GM23248 (cell line): Measurements from ENCODE around the gene WIPF2. TPM values are rescaled to one million over a fixed set of nuclear protein-coding genes. Genes with fewer than 3 reads are reported as not detected.

Source experiments
- DNase-seq: peaks from one replicate; pipeline ENCODE4 v3.0.0-alpha.2; 2015
- H2AFZ ChIP-seq: fragments of 200-600 bp; sonication (generic); 2 replicates; pipeline ENCODE4 v1.6.1; 2016; ENCODE audit warnings: antibody characterized with exemption
- H3F3A ChIP-seq: fragments of 200-600 bp; sonication (generic); 2 replicates; pipeline ENCODE4 v1.6.1; 2016; ENCODE audit warnings: mild to moderate bottlenecking, antibody characterized with exemption, mixed run types; ENCODE audit not compliant: insufficient read depth
- H3K27ac ChIP-seq: fragments of 200-600 bp; sonication (generic); 2 replicates; pipeline ENCODE4 v1.5.1; 2016; ENCODE audit warnings: mild to moderate bottlenecking
- H3K27me3 ChIP-seq: fragments of 200-600 bp; sonication (generic); replicated peaks from 2 replicates; pipeline ENCODE4 v1.6.1; 2016; ENCODE audit warnings: mild to moderate bottlenecking; ENCODE audit not compliant: insufficient read depth
- H3K36me3 ChIP-seq: fragments of 200-600 bp; sonication (generic); 2 replicates; pipeline ENCODE4 v1.6.1; 2016; ENCODE audit warnings: low read depth, mild to moderate bottlenecking
- H3K4me1 ChIP-seq: fragments of 200-600 bp; sonication (generic); 2 replicates; pipeline ENCODE4 v1.6.1; 2016; ENCODE audit warnings: mild to moderate bottlenecking; ENCODE audit not compliant: insufficient read depth
- H3K4me2 ChIP-seq: fragments of 200-600 bp; sonication (generic); one replicate; pipeline ENCODE4 v1.6.1; 2016; ENCODE audit warnings: mild to moderate bottlenecking; ENCODE audit not compliant: unreplicated experiment
- H3K4me3 ChIP-seq: fragments of 200-600 bp; sonication (generic); 2 replicates; pipeline ENCODE4 v1.5.1; 2016; ENCODE audit warnings: mild to moderate bottlenecking
- H3K79me2 ChIP-seq: fragments of 200-600 bp; sonication (generic); 2 replicates; pipeline ENCODE4 v1.6.1; 2016; ENCODE audit warnings: mild to moderate bottlenecking; ENCODE audit not compliant: insufficient read depth
- H3K9ac ChIP-seq: fragments of 200-600 bp; sonication (generic); 2 replicates; pipeline ENCODE4 v1.6.1; 2016; ENCODE audit warnings: mild to moderate bottlenecking
- H3K9me2 ChIP-seq: fragments of 200-600 bp; sonication (generic); 2 replicates; pipeline ENCODE4 v1.6.1; 2016; ENCODE audit warnings: mixed run types, mild to moderate bottlenecking, moderate library complexity; ENCODE audit not compliant: insufficient read depth
- H3K9me3 ChIP-seq: fragments of 200-600 bp; sonication (generic); one replicate; pipeline ENCODE4 v1.6.1; 2017; ENCODE audit warnings: low read depth
- H4K20me1 ChIP-seq: fragments of 200-600 bp; sonication (generic); 2 replicates; pipeline ENCODE4 v1.6.0; 2016; ENCODE audit not compliant: insufficient read depth
- EZH2 ChIP-seq: fragments of 200-600 bp; sonication (generic); IDR thresholded peaks from 2 replicates; pipeline ENCODE4 v1.6.1; 2018; ENCODE audit warnings: antibody characterized with exemption, mild to moderate bottlenecking; ENCODE audit not compliant: insufficient read depth, poor library complexity, severe bottlenecking
- EZH2phosphoT487 ChIP-seq: fragments of 200-600 bp; sonication (generic); IDR thresholded peaks from 2 replicates; pipeline ENCODE4 v1.6.1; 2018; ENCODE audit warnings: antibody characterized with exemption, moderate library complexity, mild to moderate bottlenecking, low read depth; ENCODE audit not compliant: insufficient read depth
- WGBS, 2 experiments: methylation state at CpG; one replicate each; pipeline ENCODE4 v1.1.6; 2015 to 2017; ENCODE audit warnings: low lambda C conversion rate in 2 of 2, low coverage in 1 of 2; ENCODE audit errors: missing lambda C conversion rate in 2 of 2; 5-methylcytosine and 5-hydroxymethylcytosine counted together
- in situ Hi-C: fragments of 300-500 bp; cut with MboI; formaldehyde crosslinking; loops from 2 replicates; pipeline ENCODE4 v1.15.0; 2020
- polyA plus RNA-seq: library from polyadenylated mRNA; unstranded; fragments of >200 nt; fragmentation: Nextera tagmentation; extraction: Ambion mirVana; gene quantifications from 2 replicates; pipeline ENCODE4 v1.2.1, GENCODE V29; 2016
- total RNA-seq: library from RNA; depleted of rRNA; stranded (reverse); fragments of >200 nt; shearing (Covaris generic); gene quantifications from 2 replicates; pipeline ENCODE4 v1.2.3, GENCODE V29; 2014

WIPF2 gene
- total and polyA plus RNA-seq, 2 experiments from 2014 or later = 5.9 to 20.5 TPM

- H2AFZ ChIP-seq = peak within 1 kb of the TSS; percentile 54
- H3K9ac ChIP-seq = peak within 1 kb of the TSS; percentile 57
- DNase-seq = peak; percentile 84
- in situ Hi-C loops = no loop called here
- H3K27ac ChIP-seq = no peak within 1 kb of the TSS
- peak within 1 kb of the TSS; percentile 72 for H3K4me3 ChIP-seq
- 3 to 5% methylated on average over 24 to 31 of the region's 57 CpGs for WGBS, 2 experiments
- TF ChIP-seq EZH2phosphoT487 (no peak), EZH2 (no peak)
- H4K20me1 ChIP-seq = no peaks in the 10 kb centered on the region
- no peaks in the 10 kb centered on the region for H3K9me2 ChIP-seq
- H3K4me2 ChIP-seq = peak within 1 kb of the TSS; percentile 84
- H3K27me3 ChIP-seq = no peaks in the 10 kb centered on the region
- H3K9me3 ChIP-seq = no peaks in the 10 kb centered on the region
- H3K36me3 ChIP-seq = peaks cover 5% of the 10 kb centered on the region; the same call in 1 of the 2 replicates
- H3F3A ChIP-seq = peaks cover 24% of the 10 kb centered on the region
- no peaks in the 10 kb centered on the region for H3K79me2 ChIP-seq
- peaks cover 23% of the 10 kb centered on the region for H3K4me1 ChIP-seq
Observed at GRCh38 chr17:40177275-40177874, 41.7 kb upstream of the WIPF2 start, which contains the start of gene RAPGEFL1. TSS of gene RAPGEFL1 (plus strand) at chr17:40177470. CDS start at chr17:40177862, 392 bp downstream.

DNA sequence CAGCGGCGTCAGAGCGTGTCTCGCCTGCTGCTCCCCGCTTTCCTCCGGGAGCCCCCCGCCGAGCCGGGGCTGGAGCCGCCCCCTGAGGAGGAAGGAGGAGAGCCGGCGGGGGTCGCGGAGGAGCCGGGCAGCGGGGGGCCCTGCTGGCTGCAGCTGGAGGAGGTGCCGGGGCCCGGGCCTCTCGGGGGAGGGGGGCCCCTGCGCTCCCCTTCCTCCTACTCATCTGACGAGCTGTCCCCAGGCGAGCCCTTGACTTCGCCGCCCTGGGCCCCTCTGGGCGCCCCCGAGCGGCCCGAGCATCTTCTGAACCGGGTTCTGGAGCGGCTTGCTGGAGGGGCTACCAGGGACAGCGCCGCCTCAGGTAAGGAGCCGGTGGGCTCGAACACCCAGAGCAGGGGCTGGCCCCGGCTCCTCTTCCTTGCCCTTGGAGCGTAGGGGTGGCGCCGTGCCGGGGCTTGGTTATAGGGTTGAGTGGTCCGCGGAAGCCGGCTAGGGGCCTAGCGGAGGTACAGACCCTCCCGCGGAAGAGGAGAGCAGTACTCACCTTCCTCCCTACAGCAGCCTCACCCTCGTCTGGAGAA lies 41.0 kb upstream of the WIPF2 start:
- peaks cover 23% of the 10 kb centered on the region for H3K4me1 ChIP-seq
- H3K9ac ChIP-seq = no peak overlapping the region
- H4K20me1 ChIP-seq = no peaks in the 10 kb centered on the region
- no peaks in the 10 kb centered on the region for H3K79me2 ChIP-seq
- H2AFZ ChIP-seq = no peak overlapping the region
- peaks cover 24% of the 10 kb centered on the region for H3F3A ChIP-seq
- H3K4me3 ChIP-seq = no peak overlapping the region
- H3K9me2 ChIP-seq = no peaks in the 10 kb centered on the region
- H3K27me3 ChIP-seq = no peaks in the 10 kb centered on the region
- in situ Hi-C loops = no loop called here
- no peak overlapping the region for H3K4me2 ChIP-seq
- no peak overlapping the region for H3K27ac ChIP-seq
- no peak for DNase-seq
- peaks cover under 1% of the 10 kb centered on the region; the same call in 1 of the 2 replicates for H3K36me3 ChIP-seq
- no peaks in the 10 kb centered on the region for H3K9me3 ChIP-seq
- TF ChIP-seq EZH2phosphoT487 (no peak), EZH2 (no peak)
- WGBS, 2 experiments = 82 to 90% methylated on average over 22 to 46 of the region's 46 CpGs

- in situ Hi-C loops = no loop called here
- Histone ChIP-seq H3K9ac (no peak overlapping the region), H3K9me2 (no peaks in the 10 kb centered on the region), H3K27me3 (no peaks in the 10 kb centered on the region), H3K36me3 (no peaks in the 10 kb centered on the region), H3K4me1 (peaks cover 23% of the 10 kb centered on the region), H3K27ac (no peak overlapping the region), H3F3A (peaks cover 24% of the 10 kb centered on the region), H3K79me2 (no peaks in the 10 kb centered on the region), H2AFZ (no peak overlapping the region), H3K9me3 (no peaks in the 10 kb centered on the region), H3K4me3 (no peak overlapping the region), H4K20me1 (no peaks in the 10 kb centered on the region), H3K4me2 (no peak overlapping the region)
- 94 to 98% methylated on average over 6 to 7 of the region's 7 CpGs for WGBS, 2 experiments
- DNase-seq = no peak
- no peak for TF ChIP-seq EZH2
- no peak for TF ChIP-seq EZH2phosphoT487
Observed at GRCh38 chr17:40178660-40179059, 40.4 kb upstream of the WIPF2 start.

DNA sequence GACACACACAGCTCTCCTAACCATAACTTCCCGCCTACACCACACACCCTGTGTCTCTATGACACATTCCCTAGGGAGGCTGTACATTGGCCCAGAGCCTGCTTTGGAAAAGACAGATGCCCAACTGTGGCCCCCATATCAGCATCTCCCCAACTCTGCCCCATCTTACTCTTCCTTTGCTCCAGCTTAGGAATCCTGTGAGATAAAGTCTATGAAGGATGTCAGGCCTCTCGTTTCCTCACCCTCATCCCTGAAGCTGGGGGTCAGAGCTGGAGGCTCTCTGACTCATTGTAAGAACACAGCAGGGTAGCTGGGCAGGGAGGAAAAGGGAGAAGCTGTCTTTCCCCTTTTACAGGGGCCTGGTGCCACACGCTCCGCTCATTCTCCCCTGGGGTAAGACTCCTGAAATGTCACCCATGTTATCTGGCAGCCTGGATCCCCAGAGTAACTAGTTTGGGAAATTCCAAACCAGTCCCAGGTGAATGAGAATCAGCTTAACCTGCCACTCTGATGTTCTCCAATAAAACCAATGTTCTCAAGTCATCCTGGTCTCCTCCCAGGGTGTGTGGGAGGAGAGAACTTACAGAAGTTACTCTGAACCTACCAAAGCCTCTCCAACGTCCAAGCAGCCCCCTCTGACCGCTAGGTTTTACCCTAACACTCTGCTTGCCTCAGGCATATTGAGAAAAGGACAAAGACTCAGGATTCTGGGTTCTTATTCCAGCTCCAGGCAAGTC lies 39.0 kb upstream of the WIPF2 start:
- Histone ChIP-seq H3F3A (peaks cover 24% of the 10 kb centered on the region), H3K4me1 (peaks cover 23% of the 10 kb centered on the region), H3K27me3 (no peaks in the 10 kb centered on the region), H3K9me2 (no peaks in the 10 kb centered on the region), H3K4me3 (no peak overlapping the region), H3K9me3 (no peaks in the 10 kb centered on the region), H2AFZ (no peak overlapping the region), H3K27ac (peak overlapping the region; percentile 17), H3K9ac (peak overlapping the region; percentile 37; the same call in 1 of the 2 replicates), H4K20me1 (no peaks in the 10 kb centered on the region), H3K79me2 (no peaks in the 10 kb centered on the region), H3K36me3 (no peaks in the 10 kb centered on the region), H3K4me2 (peak overlapping the region; percentile 23)
- in situ Hi-C loops = no loop called here
- WGBS, 2 experiments = 43 to 47% methylated on average over 6 of the region's 6 CpGs
- DNase-seq = peak; percentile 83
- TF ChIP-seq EZH2phosphoT487 (no peak), EZH2 (no peak)
